Measurements from ENCODE around the gene CFAP20DC.
"Not testable (repeated sequence)": the region's sequence is repeated elsewhere in the genome, so short reads cannot be mapped to it uniquely, and the experiment has no call there.

The CFAP20DC gene

DNA sequence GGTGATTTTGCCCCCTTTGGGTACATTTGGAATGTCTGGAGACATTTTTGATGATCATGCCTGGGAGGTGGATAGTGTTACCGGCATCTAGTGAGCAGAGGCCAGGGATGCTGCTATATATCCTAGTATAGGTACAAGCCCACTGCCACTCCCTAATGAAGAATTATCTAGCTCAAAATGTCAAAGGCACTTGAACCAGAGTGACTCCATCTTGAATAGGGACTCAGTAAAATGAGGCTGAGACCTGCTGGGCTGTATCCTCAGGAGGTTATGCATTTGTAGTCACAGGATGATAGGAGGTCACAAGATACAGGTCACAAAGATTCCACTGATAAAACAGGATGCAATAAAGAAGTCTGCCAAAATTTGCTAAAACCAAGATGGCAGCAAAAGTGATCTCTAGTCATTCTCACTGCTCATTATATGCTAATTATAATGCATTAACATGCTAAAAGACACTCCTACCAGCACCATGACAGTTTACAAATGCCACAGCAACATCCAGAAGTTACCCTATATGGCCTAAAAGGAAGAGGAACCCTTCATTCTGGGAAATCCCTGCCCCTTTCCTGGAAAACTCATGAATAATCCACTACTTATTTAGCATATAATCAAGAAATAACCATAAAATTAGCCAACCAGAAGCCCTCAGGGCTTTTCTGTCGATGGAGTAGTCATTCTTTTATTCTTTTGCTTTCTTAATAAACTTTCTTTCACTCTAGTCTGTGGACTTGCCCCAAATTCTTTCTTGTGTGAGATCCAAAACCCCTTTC lies 343.2 kb downstream of the CFAP20DC start:
- in situ Hi-C loops (cut with MboI; ENCODE audit: low sequenced_read_pairs) = no loop called here

DNA sequence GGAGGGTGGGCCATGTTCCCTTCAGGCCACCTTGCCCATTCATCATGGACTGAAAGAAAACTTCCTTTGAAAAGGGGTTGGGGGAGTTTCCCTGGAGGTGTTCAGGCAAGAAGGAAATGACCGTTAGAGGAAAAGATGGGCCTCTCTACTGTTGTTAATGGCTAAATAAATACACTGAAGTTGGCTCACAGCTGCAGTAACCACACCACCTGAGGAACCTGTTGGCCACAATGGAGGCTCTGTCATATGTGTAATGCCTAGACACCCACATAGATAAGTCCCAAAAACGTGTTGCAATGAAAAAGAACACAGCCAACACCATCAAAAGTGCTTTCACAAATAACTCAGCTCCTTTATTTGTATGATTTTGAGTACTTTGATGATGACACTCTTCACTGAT lies 345.1 kb downstream of the CFAP20DC start:
- in situ Hi-C loops (cut with MboI; ENCODE audit: low sequenced_read_pairs) = no loop called here

DNA sequence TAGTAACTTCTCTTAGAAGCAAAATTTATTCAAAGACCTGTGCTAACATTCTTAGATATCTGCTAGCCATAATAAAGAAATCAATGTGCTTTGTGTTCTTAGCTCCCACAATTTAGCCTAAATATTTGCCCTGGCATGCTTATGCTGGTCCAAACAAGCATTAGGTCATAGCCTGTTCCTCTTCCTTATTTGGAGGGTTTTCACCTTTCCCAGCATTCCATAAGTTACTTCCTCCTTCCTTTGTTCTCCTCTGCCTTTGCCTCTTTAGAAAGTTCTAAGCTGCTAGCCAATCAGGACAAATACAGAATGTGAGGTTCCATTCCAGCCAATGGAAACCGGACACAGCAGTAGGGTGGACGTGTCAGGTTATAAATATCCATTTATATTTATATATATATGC lies 345.5 kb downstream of the CFAP20DC start:
- in situ Hi-C loops (cut with MboI; ENCODE audit: low sequenced_read_pairs) = not testable (repeated sequence)

DNA sequence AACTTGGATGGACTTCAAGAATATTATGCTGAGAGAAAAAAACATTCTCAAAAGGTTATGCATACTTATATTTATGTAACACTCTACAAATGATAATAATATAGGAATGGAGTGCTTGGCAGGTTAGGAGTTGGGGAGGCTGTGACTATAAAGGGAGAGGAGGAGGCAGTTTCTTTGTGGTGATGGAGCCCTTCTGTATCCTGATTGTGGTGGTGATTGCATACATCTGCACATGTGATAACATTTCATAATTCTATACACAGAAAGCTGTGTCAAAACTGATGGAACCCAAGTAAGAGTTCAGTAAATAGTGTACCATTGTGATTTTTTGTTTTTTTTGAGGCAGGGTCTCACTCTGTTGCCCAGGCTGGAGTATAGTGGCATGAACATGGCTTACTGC lies 351.6 kb downstream of the CFAP20DC start:
- in situ Hi-C loops (cut with MboI; ENCODE audit: low sequenced_read_pairs) = no loop called here

DNA sequence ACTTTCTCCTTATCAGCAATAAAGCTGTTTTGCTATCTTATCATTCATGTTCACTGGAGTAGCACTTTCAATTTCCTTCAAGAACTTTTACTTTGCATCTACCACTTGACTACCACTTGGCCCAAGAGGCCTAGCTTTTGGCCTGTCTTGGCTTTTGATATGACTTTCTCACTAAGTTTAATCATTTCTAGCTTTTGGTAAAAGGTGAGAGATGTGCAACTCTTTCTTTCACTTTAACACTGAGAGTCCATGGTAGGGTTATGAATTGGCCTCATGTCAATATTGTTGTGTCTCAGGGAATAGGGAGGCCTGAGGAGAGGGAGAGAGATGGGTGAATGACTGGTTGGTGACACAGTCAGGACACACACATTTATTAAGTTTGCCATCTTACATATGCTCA lies 352.3 kb downstream of the CFAP20DC start:
- in situ Hi-C loops (cut with MboI; ENCODE audit: low sequenced_read_pairs) = no loop called here

DNA sequence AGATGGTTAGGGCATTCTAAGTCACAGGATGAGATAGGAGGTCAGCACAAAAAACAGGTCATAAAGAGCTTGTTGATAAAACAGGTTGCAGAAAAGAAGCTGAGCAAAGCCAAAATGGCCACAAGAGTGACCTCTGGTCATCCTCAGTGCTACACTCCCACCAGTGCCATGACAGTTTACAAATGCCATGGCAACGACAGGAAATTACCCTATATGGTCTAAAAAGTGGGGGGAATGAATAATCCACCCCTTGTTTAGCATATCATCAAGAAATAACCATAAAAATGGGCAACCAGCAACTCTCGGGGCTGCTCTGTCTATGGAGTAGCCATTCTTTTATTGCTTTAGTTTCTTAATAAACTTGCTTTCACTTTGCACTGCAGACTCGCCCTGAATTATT lies 353.0 kb downstream of the CFAP20DC start:
- in situ Hi-C loops (cut with MboI; ENCODE audit: low sequenced_read_pairs) = not testable (repeated sequence)

DNA sequence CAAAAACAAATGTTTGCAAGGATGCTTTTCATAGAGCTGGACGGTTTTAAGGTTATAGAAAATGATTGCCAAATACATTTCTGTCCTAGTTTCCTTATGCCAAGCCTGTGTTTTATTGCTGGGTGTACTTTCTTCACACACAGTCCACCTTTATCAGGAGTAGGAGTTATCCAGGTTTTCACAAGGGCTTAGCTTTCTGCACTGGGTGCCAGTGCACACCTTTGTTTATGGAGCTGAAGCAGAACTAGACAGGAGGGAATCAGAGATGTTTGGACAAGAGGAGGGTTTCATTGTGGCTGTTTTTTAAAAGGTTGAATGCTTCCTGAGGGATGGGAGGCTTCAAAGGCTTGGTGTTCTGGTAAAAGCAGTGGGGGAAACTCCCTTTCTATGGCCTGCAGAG lies 353.7 kb downstream of the CFAP20DC start:
- in situ Hi-C loops (cut with MboI; ENCODE audit: low sequenced_read_pairs) = no loop called here

DNA sequence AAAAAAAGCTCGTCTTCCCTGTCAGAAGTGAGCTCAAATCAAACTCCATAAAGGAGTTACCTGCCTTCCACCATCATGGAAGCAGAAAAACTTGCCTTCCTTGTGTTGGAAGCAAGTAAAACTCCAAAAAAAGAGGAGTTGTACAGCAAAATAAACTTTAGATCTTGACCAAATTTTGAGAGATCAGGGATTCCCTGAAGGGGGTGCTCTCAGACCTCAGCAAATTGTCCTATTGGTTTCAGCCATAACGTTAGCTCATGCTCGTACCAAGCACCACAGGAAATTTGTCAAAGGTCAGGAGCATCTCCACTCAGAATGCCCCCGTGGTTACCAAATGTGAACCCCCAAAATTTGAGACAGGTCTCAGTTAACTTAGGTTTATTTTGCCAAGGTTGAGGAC lies 354.5 kb downstream of the CFAP20DC start:
- in situ Hi-C loops (cut with MboI; ENCODE audit: low sequenced_read_pairs) = not testable (repeated sequence)

DNA sequence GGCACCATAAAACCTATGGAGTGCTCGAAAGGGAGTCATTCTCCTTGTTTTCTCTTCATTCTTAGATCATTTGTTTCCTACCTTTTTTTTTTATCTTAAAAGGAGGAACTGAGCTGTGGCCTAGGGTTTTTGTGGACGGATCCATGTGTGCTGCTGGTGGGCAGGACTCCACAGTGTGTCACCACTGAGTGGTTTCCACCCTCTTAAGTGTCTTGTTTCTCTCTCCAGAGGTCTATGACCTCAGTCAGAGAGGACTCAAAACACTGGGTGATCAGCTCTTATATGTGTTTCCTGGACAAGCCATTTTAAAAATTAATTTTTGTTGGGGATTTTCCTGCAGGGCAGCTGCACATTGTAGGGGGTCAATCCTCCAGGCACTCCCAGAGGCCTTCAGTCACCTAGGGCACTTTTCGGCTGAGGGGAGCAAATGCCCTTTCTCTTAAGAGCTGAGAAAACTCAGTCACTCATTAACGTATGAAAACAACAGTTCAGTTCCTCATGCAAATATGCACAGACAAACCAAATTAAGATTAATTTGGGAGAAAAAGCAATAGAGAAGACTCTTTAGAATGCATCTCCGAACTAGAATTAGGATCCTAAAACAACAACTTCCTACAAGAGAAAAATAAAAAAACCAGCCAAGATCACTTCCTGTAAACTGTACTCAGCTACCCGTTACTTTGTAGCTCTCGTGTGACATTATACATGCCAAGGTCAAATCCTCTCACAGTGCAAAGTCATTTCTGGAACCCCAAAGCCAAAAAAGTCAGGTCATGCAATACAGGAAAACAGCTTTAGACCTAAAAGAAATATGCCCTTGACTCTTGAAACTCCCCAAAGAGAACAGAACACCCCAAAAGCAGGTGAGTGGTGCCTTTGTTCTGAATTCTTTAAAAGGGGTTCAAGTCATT lies 355.6 kb downstream of the CFAP20DC start:
- in situ Hi-C loops (cut with MboI; ENCODE audit: low sequenced_read_pairs) = no loop called here

DNA sequence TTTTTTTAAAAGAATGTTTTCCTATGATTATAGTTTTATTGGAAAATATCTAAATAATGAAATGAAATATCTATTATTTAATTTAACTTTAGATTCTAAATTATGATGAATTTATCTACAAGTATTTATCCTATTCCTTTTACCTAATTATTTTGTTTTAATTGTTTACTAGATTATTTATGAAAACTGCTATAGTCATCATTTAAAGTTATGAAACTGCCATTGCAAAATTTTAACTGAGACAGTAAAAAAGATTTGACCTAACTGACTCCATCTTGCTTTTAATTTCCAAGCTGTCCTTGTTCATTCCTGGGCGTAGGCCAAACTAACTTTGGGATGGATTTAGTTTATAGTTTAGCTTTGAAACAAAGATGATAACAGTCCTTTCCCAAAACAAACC lies 357.3 kb downstream of the CFAP20DC start:
- in situ Hi-C loops (cut with MboI; ENCODE audit: low sequenced_read_pairs) = no loop called here
